NAMALWA (cell line): ENCODE measurements around the gene GLYATL1.

Source experiments
- DNase-seq: peaks from one replicate; pipeline ENCODE4 v3.0.0-alpha.2; 2015; ENCODE audit warnings: low spot score

Gene GLYATL1, protein sequence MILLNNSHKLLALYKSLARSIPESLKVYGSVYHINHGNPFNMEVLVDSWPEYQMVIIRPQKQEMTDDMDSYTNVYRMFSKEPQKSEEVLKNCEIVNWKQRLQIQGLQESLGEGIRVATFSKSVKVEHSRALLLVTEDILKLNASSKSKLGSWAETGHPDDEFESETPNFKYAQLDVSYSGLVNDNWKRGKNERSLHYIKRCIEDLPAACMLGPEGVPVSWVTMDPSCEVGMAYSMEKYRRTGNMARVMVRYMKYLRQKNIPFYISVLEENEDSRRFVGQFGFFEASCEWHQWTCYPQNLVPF

GRCh38 chr11:58939277-58939676 lies at the start of gene GLYATL1:
Gene GLYATL1, plus strand, starts transcription at chr11:58939488. Its CDS starts 7,600 bp downstream, at chr11:58947088.
- no peak for DNase-seq

DNA sequence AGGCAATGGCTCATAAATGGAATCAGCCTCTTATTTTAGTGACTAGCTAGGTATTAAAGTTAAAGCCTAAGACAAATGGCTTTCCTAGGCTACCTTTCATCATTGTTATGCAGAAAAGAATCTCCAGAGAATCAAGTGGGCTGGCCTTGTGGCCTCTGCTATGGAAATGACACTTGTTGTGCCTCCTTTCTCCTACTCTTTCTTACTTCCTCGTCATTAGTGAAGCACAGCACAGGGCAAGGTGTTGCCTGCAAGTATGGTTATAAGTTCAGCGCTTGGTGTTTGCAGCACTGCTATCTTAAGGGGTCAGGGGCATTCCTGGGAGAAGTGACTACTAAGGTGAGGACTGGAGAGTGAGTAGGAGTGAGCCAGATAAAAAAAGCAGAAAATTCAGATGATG lies 45.4 kb upstream of the GLYATL1 start:
- DNase-seq, result no peak

GRCh38 chr11:58898106-58898505 lies 41.2 kb upstream of the GLYATL1 start:
- DNase-seq, result peak; percentile 11

- DNase-seq, result peak; percentile 25
Observed at GRCh38 chr11:58900479-58901420, 38.5 kb upstream of the GLYATL1 start.

GRCh38 chr11:58902881-58903280 lies 36.4 kb upstream of the GLYATL1 start:
- DNase-seq, result no peak

- DNase-seq, result no peak
Observed at GRCh38 chr11:58905011-58905720, 34.1 kb upstream of the GLYATL1 start.

- DNase-seq, result no peak
Observed at GRCh38 chr11:58905721-58906547, 33.4 kb upstream of the GLYATL1 start.

DNA sequence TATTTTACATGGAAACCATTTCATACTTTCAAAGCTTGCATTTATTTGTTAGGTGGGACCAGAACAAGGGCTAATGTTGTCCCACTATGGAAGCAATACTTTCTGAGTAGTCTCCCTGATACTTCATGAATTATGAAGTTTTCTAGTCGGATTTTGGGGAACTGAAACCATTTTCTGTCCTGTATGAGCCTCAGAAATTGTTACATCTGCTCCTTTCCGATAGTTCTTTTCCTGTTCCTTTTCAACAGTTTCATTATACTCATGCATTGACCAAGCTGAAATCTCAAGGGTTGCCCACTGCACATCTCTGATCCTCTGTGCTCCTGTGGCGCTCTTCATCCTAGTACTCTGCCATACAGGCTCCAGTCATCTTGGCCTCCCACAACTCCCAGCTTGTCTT lies 31.5 kb upstream of the GLYATL1 start:
- peak; percentile 35 for DNase-seq

DNA sequence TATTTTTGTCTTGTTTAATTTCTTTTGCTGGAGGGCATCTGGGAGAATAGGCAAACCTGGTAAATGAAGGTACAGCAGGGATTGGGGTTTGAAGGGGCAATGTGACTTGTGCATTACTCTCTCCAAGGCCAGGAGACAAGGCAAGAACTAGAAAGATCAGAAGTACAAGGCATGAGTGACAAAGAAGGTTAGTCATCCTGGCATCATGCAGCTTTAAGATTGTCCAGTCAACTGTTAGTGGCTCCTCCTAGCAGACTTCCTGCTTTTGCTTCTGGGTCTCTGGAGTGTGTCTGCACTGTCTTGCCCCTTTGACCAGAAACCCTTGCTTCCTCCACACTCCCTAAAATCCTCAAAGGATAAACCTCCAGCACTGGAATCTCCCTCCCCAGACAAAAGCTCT lies 27.2 kb upstream of the GLYATL1 start:
- no peak for DNase-seq

DNA sequence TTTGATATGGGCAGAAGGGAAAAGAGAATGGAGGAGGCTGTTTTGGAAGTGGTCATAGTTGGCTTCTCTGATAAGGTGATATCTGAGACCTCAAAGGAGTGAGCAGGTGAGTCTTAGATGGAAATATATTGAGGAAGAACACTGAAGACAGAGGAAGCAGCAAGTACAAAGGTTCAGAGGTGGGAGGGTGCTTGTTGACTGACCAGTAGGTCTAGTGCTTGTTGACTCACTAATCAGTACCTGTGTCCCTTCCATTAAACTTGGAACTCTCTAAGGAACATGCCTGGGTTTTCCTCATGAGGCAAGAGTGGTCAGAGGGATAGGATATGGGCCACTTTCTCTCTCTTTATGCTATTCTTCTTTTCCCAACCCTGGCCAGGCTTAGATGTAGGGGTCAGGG lies 25.6 kb upstream of the GLYATL1 start:
- DNase-seq, result no peak

GRCh38 chr11:58914821-58915543 lies 24.3 kb upstream of the GLYATL1 start:
- no peak for DNase-seq

GRCh38 chr11:58916637-58917036 lies 22.7 kb upstream of the GLYATL1 start:
- no peak for DNase-seq

- DNase-seq, result no peak
Observed at GRCh38 chr11:58917159-58917783, 22.0 kb upstream of the GLYATL1 start.

DNA sequence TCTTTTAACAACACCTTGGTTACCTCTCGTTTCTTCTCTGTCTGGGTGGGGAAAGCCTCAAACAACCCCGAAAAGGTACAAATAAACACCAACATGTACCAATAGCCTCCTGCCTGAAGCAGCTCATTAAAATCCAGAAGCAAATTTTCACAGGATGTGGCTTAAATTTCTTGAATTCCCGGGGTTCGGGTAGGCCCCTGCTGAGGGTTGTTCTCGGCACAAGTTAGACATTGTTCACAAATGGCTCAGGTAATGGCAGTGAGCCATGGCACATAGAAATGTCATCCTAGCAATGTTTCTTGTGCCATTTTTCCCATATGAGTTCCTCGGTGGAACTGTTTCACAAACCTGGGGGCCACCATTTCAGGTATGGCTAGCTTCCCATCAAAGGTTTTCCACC lies 19.7 kb upstream of the GLYATL1 start:
- no peak for DNase-seq

DNA sequence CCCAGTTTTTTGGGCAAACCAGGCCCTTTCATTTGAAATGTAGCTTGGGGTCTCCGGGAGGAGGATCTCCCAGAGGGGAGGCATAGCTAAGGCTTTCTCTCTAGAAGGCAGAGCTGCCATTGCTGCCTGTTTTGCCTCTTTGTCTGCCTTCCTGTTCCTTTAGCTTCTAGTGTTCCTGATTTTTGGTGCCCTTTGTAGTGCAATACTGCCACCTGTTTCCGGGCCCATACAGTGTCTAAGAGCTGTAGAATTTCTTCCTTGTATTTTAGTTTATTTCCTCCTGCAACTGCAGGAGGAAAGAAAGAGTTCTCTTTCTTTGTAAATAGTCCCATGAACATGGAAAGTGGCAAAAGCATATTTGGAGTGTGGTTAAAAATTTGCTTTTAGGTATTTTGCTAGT lies 19.3 kb upstream of the GLYATL1 start:
- no peak for DNase-seq

GRCh38 chr11:58921778-58922390 lies 17.4 kb upstream of the GLYATL1 start:
- DNase-seq, result peak; percentile 49

GRCh38 chr11:58922479-58922878 lies 16.8 kb upstream of the GLYATL1 start:
- DNase-seq, result no peak

GRCh38 chr11:58923300-58923788 lies 15.9 kb upstream of the GLYATL1 start:
- peak; percentile 77 for DNase-seq

DNA sequence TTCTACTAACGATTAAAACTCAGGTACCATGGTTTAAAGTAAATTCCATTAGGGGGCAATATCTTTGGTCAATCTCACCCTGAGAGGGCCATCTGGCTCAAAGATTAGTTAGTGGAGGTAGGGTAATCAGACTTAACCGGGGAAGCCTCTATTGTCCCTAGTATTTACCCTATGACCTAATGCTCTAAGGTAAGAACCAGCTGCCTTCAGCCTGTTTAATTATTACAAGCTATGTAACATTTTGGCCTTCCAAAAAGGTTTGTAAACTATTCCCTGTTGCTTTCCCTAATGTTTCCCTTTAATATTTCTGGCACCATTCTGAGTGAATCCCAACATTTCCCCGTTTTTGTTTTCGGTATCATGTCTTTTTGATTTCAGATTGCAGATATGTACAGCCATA lies 15.1 kb upstream of the GLYATL1 start:
- DNase-seq, result no peak

DNA sequence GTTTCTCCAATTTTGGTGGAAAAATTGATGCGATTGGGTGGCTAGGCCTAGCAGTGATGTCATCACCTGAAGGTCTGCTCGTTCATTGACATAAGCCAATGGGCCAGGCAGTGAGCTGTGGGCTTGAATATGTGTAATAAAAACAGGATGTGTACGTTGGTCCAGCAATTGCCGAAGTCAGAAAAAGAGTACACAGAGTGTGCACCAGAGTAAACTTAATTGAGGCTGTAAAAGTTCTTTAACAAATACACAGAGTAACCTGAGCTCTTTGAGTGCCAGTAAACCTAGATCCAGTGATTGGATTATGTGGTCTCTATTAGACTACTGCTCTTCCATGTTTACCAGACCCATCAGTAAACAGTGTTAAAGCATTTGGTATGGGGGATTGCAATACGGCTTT lies 13.0 kb upstream of the GLYATL1 start:
- no peak for DNase-seq
